Activated CD8-positive, alpha-beta memory T cell treated with anti-CD3 and anti-CD28 coated beads, Interleukin-2, amount 50 U/mL, for 24 hours (primary cell): Measurements from ENCODE around the gene APC.
A peak's percentile ranks its signal among the peaks of the same experiment; 100 is the strongest.
"Not testable (repeated sequence)": the region's sequence is repeated elsewhere in the genome, so short reads cannot be mapped to it uniquely, and the experiment has no call there.

Experiments
- DNase-seq: peaks from one replicate; pipeline ENCODE4 v3.0.0-alpha.2; 2020; ENCODE audit errors: extremely low read depth

The APC gene

DNA sequence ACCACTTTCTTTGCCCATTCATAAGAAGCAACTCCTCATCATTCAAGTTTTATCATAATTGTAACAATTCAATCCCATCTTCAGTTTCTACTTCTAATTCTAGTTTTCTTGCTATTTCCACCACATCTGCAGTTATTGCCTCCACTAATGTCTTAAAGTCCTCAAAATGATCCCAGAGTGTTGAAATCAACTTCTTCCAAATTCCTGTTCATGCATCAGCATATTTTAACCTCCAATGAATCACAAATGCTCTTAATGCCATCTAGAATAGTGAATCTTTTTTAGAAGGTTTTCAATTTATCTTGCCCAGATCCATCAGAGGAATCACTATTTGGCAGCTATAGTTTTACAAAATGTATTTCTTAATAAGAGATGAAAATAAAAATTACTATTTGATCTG, 120.2 kb downstream of the APC start:
- DNase-seq = no peak

DNA sequence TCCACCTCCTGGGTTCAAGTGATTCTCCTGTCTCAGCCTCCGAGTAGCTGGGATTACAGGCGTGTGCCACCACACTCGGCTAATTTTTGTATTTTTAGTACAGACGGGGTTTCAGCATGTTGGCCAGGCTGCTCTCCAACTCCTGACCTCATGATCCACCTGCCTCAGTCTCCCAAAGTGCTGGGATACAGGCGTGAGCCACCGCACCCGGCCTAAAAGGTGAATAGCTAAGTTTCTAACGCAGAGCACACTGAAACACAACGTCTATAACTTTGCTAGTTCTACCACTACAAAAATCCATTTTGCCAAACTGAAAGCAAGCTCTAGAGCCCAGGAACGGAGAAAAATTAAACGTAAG, 122.9 kb downstream of the APC start:
- DNase-seq = not testable (repeated sequence)

DNA sequence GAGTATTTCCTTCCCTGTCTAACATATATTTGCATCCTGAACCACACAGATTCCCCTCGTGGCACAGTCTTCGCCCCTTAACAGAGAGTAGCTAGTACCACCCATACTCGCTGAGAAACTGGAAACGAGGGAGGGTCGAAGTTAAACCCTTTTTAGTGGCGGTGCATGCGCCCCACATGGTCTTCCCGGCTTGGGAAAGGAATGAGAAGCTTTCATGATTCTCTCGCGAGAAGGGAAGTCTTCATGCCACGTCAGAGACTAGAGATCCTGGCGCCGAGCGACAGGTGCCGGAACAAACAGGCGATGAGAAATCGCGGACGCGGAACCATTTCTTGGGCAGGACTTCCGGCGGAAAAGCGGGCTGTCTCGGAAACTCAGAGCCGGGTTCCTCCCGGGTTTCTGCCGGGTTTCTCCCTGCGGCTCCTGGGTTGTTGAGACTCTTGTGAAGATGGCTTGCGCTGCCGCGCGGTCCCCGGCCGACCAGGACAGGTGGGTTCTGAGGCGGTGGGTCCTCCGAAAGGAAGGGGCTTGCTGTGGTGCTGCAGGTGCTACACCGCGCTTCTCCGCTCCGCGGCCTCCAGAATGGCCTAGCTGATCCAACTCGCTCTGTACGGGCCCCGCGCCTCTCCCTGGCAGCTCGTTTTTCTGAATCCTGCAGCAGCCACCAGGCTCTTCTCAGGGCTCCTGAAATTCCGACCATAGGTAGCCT, 123.4 kb downstream of the APC start, which contains the start of gene SRP19:
SRP19 (plus strand) TSS at position 359 of the 709 bp plus-strand sequence; CDS start at position 449, 90 bp downstream.
- peak; percentile 78 for DNase-seq

DNA sequence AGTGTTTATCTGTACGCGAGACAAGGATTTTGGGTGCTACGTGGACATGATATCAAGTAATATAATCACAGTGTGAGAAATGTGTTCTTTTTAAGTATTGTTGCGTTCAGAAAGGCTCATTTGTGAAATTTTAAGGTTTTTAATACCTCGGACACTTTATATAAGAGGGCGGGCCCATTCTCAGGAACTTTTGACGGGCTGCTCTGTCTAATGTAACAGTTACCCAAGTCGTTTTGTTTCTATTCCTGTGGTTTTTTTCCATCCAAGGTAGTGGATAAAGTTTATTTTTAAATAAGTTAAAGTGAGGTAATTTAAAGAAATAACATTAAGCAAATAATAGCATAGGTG, 123.9 kb downstream of the APC start:
- DNase-seq = no peak

DNA sequence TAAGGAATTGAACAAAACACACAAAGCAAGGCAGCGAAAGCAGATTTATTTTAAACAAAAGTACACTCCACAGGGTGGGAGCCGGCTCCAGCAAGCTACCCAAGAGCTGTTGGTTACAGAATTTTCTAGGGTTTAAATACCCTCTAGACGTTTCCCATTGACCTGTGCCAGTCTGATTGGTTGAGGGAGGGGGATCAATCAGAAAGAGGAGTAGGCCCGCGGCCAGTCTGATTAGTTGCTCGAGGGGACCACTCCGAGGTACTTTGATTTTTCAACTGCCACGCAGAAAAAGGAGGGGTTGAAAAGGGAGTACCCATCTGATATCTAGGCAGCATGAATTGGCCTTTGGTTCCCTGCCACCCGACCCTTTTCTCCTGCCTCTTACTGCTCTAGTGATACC, 124.4 kb downstream of the APC start:
- DNase-seq = no peak

DNA sequence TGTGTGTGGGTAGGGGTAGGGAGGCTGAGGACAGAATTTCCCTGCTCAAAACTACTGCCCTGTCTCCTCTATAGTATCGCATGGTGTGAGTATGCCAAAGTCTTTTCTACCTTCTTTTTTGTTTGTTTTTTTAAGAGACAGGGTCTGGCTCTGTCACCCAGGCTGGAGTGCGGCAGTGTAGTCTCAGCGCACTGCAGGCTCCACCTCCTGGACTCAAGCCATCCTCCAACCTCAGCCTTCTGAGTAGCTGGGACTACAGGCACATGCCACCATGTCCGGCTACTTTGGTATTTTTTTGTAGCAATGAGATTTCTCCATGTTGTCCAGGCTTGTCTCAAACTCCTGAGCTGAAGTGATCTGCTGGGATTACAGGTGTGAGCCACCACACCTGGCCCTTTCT, 125.9 kb downstream of the APC start:
- no peak for DNase-seq

DNA sequence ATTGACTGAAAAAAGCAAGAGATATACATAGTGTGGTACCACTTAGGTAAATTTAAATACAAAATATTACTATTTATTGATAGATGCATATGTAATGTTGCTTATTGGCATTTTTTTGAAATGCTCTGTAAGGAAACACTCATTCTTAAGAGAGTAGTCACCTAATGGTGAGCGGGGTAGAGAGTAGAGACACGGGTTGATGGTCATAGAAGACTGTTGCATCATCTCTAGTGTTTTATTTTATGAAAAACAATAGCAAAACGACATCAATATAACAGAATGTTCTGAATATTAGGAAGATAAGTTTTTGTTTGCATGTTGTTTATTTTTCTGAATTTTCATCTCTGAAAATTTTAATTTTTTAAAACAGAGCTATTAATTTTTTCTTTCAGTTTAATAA, 127.4 kb downstream of the APC start:
- DNase-seq = no peak

DNA sequence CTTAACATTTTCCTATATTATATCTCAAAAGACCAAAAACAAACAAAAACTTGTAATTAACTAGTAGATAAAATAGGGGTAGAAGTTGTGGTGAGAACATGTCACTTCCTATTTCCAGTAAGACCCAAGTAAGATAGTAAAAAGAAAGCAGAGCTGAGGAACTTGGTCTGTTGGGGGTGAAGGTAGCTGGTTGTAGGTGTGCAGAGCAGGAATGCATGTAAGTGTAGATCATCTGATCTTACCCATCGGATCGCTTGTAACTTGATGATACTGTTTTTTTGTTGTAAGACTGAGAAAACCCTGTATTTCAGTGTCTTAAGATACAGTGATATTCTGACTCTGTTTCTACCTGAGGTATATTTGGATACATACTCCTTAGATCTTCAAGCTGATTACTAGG, 129.1 kb downstream of the APC start:
- DNase-seq = no peak

DNA sequence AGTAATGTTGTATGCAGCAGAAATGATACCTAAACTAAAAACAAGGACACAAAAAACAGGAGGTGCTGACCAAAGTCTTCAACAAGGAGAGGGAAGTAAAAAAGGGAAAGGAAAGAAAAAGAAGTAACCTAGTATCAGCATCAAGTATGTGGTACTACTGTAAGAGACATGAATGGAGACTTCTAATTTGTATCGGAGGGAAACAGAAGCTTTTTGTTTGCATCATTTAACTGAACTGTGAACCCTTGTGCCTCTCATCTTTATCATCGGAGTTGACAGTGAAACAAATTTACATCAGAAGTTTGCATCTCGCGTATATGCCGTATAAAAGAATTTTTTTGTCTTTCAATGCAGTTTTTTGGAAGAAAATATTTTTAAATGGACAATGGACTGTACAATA, 129.7 kb downstream of the APC start:
- no peak for DNase-seq

DNA sequence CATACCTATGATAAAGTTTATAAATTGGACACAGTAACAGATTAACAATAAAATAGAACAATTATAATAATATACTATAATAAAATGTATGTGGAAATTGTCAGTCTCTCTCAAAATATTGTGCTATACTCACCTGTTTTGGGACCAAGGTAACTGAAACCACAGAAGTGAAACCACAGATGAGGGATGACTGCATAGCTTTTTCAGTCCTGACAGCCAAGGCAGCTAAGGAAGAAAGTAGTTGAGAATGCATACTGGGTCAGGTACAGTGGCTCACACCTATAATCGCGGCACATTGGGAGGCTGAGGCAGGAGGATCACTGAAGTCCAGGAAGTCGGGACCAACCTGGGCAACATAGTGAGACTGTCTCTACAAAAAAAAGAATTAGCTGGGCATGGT, 132.3 kb downstream of the APC start:
- DNase-seq = no peak

DNA sequence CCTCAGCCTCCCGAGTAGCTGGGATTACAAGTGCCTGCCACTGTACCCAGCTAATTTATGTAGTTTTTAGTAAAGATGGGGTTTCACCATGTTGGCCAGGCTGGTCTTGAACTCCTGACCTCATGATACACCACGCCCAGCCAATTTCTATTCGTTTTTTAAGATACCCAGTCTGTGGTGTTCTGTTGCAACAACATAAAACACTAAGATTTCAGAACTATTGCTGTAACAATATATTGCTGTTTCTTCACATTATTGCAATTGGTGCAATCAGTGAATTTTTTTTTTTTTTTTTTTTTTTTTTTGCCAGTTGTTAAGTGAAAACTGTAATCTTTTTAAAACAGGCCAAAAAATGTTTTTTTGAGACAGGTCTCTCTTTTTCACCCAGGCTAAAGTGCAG, 133.3 kb downstream of the APC start:
- DNase-seq = no peak

DNA sequence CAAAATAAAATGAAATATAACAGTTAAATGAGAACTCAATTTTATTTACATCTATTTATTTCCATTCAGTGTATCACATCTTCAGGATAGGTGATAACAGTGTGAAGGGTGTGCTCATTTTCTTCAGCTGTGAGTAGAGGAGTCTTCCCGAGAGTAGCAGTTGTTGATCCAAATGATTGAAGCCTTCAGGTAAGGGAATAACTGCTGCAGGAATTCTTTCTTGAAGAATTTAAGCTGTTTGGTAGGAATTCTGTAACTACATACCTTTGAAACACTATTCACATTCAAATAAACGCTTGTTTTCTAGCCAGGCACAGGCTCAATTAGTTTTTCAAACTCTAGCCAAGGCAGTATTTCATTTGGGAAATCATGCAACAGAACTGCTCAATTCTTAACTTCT, 138.7 kb downstream of the APC start:
- DNase-seq = no peak

DNA sequence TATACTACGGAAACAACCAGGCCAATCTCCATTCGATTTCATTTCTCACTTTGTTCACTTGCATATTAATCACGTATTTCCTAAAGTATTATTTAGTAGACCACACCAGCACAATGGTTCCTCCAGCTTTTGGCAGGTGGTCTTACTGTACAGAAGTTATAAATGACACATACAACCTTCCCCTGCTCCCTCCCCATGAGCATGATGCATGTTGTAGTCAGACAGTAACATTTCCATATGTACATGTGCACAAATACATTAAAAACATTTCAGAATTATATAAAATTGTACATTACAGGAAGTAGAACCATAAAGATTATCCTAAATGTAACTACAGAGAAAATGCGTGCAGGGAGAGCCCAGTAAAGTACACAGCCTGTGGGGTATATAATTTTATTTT, 140.4 kb downstream of the APC start:
- no peak for DNase-seq

DNA sequence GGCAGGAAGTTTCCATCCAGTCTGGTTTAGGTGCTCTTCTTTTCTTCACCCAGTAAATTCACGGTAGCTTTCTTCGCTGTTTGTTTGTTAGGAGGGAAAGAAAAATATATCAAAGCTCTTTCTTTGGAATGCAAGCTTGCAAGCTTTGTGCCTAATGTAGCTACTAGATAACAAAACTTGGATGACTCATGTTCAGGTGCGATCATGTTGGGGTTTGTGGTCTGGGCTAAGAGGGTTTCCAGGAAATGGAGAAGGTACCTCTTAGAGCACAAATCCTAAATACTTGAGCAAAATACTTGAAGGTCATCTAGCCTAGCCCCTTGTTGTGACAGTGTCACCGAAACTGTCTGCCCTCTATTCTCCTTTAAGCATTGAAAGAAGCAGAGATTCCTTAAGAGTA, 141.1 kb downstream of the APC start:
- no peak for DNase-seq

DNA sequence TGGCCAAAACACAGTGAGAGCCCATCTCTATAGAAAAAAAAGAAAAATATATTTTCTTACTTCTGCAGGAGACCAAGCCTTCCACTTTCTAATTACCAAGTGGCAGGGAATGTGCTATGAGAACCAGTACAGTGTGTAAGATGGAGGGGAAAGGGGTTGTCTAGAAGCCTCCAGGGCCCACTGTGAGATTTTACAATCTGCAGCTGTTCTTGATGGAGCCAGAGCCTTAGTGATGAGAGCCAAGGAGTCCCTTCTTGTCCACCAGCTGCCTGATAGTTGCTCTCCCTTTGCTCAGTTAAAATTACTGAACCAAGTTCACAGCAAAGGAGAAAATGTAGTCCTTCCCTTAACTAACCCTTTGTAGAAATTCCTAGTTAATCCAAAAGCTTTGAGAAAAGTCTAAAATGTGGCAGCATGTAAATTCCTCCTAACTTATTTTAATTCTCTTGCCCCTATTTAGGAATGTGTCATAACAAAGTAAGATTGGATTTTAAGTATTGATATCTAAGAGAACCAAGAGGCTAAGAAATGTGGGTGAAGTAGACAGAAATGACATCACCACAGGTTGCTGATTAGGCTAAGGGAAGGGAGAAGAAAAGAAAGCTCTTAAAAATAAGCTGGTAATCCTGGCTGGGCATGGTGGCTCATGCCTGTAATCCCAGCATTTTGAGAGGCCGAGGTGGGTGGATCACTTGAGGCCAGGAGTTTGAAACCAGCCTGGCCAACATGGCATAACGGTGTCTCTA, 142.7 kb downstream of the APC start:
- no peak for DNase-seq

DNA sequence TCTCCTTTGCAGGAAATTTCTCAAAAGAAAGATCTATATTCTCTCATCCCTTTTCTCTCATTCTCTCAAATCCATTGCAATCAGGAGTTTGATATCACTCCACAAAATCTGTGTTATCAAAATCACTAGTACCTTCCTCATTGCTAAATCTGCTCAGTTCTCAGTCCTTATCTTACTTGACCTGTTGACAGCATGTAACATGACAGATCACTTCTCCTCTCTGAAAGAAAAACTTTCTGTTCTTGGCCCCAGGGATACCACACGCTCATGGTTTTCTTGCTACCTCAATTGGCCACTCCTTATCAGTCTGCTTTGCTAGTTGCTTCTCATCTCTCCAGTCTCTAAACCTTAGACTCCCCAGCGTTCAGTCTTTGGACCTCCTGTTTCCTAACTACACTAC, 145.5 kb downstream of the APC start:
- DNase-seq = no peak

DNA sequence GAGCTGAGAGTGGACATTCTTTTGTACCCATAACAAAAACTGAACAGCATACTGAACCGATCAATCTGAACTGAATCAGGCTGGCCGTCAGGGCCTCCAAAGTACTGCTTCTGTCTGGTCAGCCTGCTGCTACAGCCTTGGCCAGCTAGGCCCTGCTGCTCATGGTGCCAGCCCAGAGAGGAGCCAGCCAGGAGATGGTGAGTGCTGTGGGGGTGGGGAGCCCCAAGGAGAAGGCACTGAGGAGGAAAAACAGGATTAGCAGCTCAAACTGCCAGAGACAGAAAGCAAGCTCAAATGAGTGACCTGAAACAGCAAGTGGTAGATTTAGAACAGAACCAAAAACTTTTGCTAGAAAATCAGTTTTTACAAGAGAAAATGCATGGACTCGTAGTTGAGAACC, 147.3 kb downstream of the APC start:
- no peak for DNase-seq

DNA sequence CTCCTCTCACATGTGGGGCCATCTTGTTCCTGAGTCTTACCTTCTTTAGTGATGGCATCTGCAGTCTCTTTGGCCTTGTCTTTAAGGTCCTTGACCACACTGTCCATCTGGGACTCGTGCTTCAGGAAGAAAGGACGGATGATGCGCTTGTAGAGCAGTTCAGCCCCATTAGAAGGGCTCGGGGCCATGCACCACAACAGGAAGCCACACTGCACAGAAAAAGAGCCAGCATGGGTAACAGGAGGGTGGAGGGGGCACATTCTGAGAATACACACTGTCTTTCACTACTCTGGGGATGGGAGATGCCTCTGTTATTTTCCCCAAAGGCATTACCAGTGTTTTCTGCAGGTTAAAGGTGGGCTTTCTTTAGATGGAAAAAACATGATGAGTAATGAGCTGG, 149.3 kb downstream of the APC start:
- no peak for DNase-seq

DNA sequence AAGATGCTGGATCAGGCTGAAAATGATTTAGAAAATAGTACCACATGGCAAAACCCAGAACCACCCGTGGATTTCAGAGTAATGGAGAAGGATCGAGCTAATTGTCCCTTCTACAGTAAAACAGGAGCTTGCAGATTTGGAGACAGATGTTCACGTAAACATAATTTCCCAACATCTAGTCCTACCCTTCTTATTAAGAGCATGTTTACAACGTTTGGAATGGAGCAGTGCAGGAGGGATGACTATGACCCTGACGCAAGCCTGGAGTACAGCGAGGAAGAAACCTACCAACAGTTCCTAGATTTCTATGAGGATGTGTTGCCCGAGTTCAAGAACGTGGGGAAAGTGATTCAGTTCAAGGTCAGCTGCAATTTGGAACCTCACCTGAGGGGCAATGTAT, 154.4 kb downstream of the APC start:
- not testable (repeated sequence) for DNase-seq

DNA sequence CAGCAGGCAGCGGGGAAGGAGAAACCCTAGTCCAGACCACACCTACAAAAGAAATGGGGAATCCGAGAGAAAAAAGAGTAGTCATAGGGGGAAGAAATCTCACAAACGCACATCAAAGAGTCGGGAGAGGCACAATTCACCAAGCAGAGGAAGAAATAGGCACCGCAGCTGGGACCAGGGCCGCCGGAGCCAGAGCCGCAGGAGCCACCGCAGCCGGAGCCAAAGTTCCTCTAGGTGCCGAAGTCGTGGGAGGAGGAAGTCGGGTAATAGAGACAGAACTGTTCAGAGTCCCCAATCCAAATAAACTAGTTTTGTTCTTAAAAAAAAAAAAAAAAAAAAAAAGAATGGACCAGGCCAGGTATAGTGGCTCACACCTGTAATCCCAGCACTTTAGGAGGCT, 155.1 kb downstream of the APC start:
- no peak for DNase-seq

DNA sequence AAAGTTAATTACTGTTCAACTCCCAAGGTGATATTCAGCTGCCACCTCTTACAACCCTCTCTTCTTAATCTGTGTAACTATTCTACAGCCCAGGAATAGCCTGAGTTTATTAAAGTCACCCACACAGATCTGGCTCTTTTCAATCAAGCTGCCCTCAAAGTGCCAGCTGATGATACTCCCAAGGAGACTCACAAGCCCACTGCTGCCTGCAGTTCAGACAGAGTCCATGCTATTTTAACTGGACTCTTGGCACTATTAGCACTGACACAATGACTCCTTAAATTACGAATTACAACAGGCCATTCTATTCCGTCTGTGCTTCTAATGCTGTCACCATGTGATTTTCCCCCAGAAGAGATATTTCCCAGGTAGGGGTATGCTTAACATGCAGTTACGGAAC, 158.0 kb downstream of the APC start:
- no peak for DNase-seq
